Activated CD4-positive, alpha-beta T cell treated with anti-CD3 and anti-CD28 coated beads, Interleukin-10, Interleukin-2, amounts not matched to agents 100 ng/mL and 50 ng/mL, durations not matched to agents 16 hours and 8 hours (primary cell): ENCODE measurements around the gene VPS33A.

Source experiments
- DNase-seq: peaks from one replicate; pipeline ENCODE4 v3.0.0-alpha.2; 2020

Gene VPS33A

DNA sequence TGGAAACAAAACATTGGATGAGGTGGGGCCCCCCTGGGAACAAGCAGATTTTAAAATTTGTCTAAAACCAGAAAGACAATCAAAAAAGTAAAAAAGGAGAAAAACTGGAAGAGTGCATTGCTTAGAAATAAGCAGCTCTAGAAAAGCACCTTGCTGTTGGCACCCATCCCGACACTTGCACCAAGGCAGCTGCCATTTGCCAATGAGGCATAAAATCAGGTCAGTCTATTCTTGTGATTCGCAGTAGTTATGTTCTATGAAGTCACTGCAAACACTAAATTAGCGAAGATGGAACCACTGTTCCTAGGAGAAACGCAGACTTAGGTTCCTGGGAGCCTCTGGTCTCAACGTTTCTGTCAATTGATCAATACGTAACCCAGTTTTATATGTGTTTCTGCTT is 16.2 kb downstream of the VPS33A start:
- no peak for DNase-seq

- DNase-seq, result no peak
Observed at GRCh38 chr12:122245553-122245952, 20.7 kb downstream of the VPS33A start.

DNA sequence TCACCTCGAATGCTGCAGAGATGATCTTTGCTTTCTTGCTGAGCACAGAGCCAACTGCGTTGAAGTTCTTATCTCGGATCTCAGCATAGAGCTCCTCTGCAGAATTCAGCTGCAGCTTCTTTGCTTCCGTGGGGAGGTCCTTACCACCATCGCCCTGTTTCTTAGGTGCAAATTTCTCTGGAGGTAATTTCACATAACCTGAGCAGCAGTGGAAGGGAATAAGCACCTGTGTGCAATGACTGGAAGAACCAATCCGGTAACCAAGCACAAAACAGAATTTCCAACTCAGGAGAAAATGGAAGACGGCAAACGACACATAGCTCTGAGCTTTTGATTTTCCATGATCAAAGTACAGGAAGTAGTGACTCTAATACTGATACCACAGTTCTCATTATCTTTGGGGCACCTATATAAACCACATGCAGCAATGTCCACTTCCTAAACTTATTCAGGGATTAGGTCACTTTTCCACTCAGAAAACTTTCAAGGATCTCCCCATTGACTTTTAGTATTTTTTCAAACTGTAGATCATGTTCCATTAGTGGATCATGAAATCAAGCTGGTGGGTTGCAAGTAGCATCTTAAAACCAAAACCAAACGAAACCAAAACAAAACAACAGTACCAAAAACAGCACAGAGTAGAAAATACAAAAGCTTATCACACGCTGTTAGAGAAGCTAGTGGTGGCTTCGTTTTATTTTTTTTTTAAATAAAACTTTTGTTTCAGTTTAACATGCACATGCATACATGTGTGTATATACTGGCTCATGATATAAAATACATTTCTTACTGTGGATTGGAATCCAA is 21.5 kb downstream of the VPS33A start:
- peak; percentile 60 for DNase-seq

- peak; percentile 33 for DNase-seq
Observed at GRCh38 chr12:122243965-122244364, 22.3 kb downstream of the VPS33A start.

GRCh38 chr12:122238861-122239260 is 27.4 kb downstream of the VPS33A start:
- no peak for DNase-seq

DNA sequence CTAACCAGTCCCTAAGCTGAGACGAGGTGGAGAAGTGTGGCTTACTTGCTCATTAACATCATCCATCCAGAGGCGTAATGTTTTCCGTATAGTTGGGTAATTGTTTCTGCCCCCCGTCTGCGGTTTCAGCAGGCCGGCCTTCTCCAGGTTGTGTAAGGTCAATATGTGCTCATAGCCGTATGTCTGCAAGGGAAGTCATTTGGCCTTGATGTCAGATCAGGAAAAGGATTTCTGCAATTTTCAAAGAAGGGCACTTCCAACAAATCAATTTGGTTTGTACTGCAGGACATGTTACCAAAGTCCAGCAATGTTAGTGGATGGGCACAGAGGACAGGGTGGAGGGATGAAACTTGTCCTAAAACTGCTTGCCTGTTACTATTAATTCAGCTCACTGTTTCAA is 30.6 kb downstream of the VPS33A start:
- no peak for DNase-seq

DNA sequence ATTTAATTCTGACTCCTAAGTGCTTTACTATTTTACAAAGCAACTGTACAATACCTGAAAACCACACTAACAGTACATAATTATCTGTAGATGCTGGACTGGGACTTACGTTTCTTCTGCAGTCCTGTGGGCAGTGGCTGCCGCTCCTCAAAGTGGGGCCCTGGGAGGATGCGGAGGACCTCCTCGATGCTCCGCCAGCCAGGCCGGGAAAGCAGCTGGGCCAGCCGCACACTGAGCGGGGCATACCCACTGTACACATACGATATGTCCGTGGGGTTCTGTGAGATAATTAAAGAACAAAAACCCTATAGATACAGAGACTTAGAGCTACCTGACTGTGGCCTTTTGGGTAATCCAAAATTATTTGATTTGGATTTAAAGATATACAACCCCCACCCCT is 33.6 kb downstream of the VPS33A start:
- no peak for DNase-seq

- DNase-seq, result no peak
Observed at GRCh38 chr12:122230798-122231197, 35.5 kb downstream of the VPS33A start.

DNA sequence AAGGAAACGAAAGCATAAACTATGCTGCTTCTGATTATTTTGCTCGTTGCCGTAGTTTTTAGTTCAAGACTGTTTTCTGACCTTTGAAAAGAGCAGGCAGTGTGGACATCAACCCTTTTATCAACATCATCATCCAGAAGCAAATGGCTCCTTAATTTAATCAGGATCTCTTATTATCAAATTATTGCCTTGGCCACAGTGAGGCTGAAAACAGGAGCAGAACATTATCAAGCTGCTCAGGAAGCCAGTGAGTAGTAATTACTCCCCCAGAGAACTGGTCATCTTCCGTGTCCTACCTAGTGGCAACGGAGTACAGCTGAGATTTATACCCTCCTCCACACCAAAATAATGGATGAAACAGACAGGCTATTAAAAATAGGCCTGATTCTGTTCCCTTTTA is 38.2 kb downstream of the VPS33A start:
- DNase-seq, result no peak

DNA sequence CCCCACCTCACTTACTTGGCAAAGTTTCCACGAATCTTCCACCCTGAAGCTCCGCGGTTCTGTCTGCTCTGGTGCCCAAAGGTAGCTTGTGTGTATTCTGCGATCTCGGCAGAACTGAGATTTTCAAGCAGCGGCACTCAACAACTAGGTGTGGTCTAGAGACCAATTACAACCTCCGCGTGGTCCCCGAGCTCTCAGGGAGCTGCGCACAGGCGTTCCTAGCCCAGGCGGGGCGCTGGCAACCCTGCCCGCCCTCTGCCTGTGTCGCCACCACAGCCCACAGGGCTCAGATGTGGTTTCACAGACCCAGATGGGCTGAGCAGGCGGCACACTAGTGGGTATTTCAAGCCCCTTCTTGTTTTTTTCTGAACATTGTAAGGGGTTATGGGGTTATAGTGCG is 39.0 kb downstream of the VPS33A start:
- peak; percentile 36 for DNase-seq

GRCh38 chr12:122226366-122227125 is 39.7 kb downstream of the VPS33A start:
- DNase-seq, result no peak

GRCh38 chr12:122225683-122226365 is 40.5 kb downstream of the VPS33A start, which contains the start of gene DIABLO:
TSS of gene DIABLO (minus strand) at chr12:122226052. CDS start at chr12:122226014, 38 bp downstream.
- peak; percentile 100 for DNase-seq

GRCh38 chr12:122216445-122216844 is 49.8 kb downstream of the VPS33A start:
- no peak for DNase-seq

DNA sequence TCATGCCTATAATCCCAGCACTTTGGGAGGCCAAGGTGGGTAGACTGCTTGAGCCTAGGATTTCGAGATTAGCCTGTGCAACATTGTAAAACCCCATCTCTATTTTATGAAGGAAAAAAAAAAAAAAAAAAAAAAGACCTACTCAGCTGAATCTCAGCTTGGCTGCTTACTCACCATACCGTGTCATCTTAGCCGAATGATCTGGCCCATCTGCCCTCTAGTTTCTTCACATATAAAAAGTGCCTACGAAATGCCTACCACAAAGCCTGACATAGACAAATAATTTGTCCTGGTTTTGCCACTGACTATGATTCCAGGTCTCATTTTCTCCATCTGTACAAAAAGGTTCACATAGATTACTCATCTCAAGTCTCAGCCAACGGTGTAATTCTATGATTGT is 50.5 kb downstream of the VPS33A start:
- no peak for DNase-seq

DNA sequence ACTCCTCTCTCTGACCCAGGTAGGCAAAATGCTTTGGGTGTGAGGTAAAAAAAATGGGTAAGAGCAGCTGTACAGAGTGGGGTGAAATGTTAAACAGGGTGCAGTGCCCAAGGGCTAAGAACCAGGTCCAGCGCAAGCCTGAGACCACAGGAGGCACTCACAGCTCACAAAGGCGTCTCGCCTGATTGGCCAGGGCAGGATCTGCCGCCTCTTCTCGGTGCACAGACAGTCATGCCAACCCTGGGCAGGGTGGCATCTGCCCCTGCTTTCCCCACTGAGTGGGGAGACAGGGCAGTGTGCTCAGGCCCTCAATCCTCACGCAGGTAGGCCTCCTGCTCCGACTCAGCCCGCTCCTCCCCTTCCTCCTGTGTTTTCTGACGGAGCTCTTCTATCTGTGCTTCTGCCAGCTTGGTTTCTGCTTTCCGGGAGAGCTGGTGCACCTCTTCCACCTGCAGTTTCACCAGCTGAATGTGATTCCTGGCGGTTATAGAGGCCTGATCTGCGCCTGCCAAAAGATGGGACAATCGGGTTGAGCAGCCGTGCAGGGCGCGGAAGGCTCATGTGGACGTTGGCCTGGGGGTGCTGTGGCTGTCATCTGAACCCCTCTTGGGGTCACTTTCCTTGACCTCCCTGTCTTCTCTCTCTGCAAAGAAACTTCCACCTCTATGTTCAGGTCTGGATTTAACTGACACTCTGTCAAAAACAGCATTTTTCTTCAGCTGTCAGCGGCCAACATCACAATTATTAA is 58.0 kb downstream of the VPS33A start:
- DNase-seq, result no peak

- no peak for DNase-seq
Observed at GRCh38 chr12:122207391-122207790, 58.9 kb downstream of the VPS33A start.

DNA sequence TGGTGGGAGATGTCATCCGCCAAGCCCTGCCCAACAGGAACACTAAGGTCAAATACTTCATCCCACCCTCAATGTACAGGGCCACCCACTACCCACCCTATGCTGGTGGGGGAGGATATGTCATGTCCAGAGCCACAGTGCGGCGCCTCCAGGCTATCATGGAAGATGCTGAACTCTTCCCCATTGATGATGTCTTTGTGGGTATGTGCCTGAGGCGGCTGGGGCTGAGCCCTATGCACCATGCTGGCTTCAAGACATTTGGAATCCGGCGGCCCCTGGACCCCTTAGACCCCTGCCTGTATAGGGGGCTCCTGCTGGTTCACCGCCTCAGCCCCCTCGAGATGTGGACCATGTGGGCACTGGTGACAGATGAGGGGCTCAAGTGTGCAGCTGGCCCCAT is 59.3 kb downstream of the VPS33A start:
- no peak for DNase-seq

- no peak for DNase-seq
Observed at GRCh38 chr12:122206111-122206881, 60.0 kb downstream of the VPS33A start.

- DNase-seq, result no peak
Observed at GRCh38 chr12:122205053-122205925, 61.0 kb downstream of the VPS33A start.

GRCh38 chr12:122204167-122205052 is 61.9 kb downstream of the VPS33A start:
- DNase-seq, result no peak
